ENCODE results near the gene MTMR12. TPM values are rescaled to one million over a fixed set of nuclear protein-coding genes. Genes with fewer than 3 reads are reported as not detected.

The MTMR12 gene
- total RNA-seq, 1 experiment from 2014 or later: 44.5 TPM

GRCh38 chr5:32264957-32265572, 47.7 kb downstream of the MTMR12 start:
- H3K79me2 ChIP-seq (ENCODE audit: low read depth): no peaks in the 10 kb centered on the region
- TF ChIP-seq EZH2 (IDR thresholded peaks at IDR 0.05; ENCODE audit: low read depth): no peak
- no peak for TF ChIP-seq CTCF (conservative IDR thresholded peaks at IDR 0.05)
- H3K4me2 ChIP-seq: no peak overlapping the region
- H3K27ac ChIP-seq: no peak overlapping the region
- no peak for DNase-seq
- H3K4me1 ChIP-seq (replicated peaks; ENCODE audit: insufficient read depth): no peaks in the 10 kb centered on the region
- no TSS peak for BruUV-seq (replicated peaks)
- peaks cover 5% of the 10 kb centered on the region; the same call in 1 of the 2 replicates for H3K36me3 ChIP-seq (ENCODE audit: low read depth)
- H3K9me2 ChIP-seq (ENCODE audit: insufficient read depth): no peaks in the 10 kb centered on the region
- intact Hi-C loops (cut with micrococcal nuclease; ENCODE audit: unreplicated experiment): no loop called here
- ChIA-PET CTCF (no interaction called here), POLR2A (ENCODE audit: unreplicated experiment) (no interaction called here)
- H3K4me3 ChIP-seq: no peak overlapping the region
- H2AFZ ChIP-seq: no peak overlapping the region
- no peaks in the 10 kb centered on the region for H3K27me3 ChIP-seq (ENCODE audit: insufficient read depth, low read depth)
- H4K20me1 ChIP-seq (ENCODE audit: insufficient read depth): no peaks in the 10 kb centered on the region
- H3F3A ChIP-seq (ENCODE audit: insufficient read depth, low read depth): no peaks in the 10 kb centered on the region
- H3K9me3 ChIP-seq (ENCODE audit: insufficient read depth, low read depth): no peaks in the 10 kb centered on the region

- Histone ChIP-seq H3K9me2 (ENCODE audit: insufficient read depth) (no peaks in the 10 kb centered on the region), H3K4me1 (replicated peaks; ENCODE audit: insufficient read depth) (no peaks in the 10 kb centered on the region), H3K27me3 (ENCODE audit: insufficient read depth, low read depth) (no peaks in the 10 kb centered on the region), H3K4me3 (no peak overlapping the region), H3K79me2 (ENCODE audit: low read depth) (no peaks in the 10 kb centered on the region), H3K36me3 (ENCODE audit: low read depth) (no peaks in the 10 kb centered on the region), H3F3A (ENCODE audit: insufficient read depth, low read depth) (no peaks in the 10 kb centered on the region), H3K9me3 (ENCODE audit: insufficient read depth, low read depth) (no peaks in the 10 kb centered on the region), H2AFZ (no peak overlapping the region), H4K20me1 (ENCODE audit: insufficient read depth) (no peaks in the 10 kb centered on the region), H3K4me2 (no peak overlapping the region), H3K27ac (no peak overlapping the region)
- ChIA-PET CTCF (no interaction called here), POLR2A (ENCODE audit: unreplicated experiment) (no interaction called here)
- no TSS peak for BruUV-seq (replicated peaks)
- TF ChIP-seq CTCF (conservative IDR thresholded peaks at IDR 0.05) (no peak), EZH2 (IDR thresholded peaks at IDR 0.05; ENCODE audit: low read depth) (no peak)
- intact Hi-C loops (cut with micrococcal nuclease; ENCODE audit: unreplicated experiment): no loop called here
- no peak for DNase-seq
Measured at GRCh38 chr5:32263684-32264083, 49.1 kb downstream of the MTMR12 start.

GRCh38 chr5:32261198-32261597, 51.5 kb downstream of the MTMR12 start:
- ChIA-PET POLR2A (ENCODE audit: unreplicated experiment) (no interaction called here), CTCF (no interaction called here)
- H3K27me3 ChIP-seq (ENCODE audit: insufficient read depth, low read depth): no peaks in the 10 kb centered on the region
- no peaks in the 10 kb centered on the region for H3F3A ChIP-seq (ENCODE audit: insufficient read depth, low read depth)
- no peaks in the 10 kb centered on the region for H3K9me3 ChIP-seq (ENCODE audit: insufficient read depth, low read depth)
- H3K79me2 ChIP-seq (ENCODE audit: low read depth): no peaks in the 10 kb centered on the region
- BruUV-seq (replicated peaks): no TSS peak
- H3K36me3 ChIP-seq (ENCODE audit: low read depth): peaks cover 5% of the 10 kb centered on the region; the same call in 1 of the 2 replicates
- H2AFZ ChIP-seq: no peak overlapping the region
- H3K4me1 ChIP-seq (replicated peaks; ENCODE audit: insufficient read depth): no peaks in the 10 kb centered on the region
- no peaks in the 10 kb centered on the region for H3K9me2 ChIP-seq (ENCODE audit: insufficient read depth)
- DNase-seq: no peak
- no peaks in the 10 kb centered on the region for H4K20me1 ChIP-seq (ENCODE audit: insufficient read depth)
- TF ChIP-seq CTCF (conservative IDR thresholded peaks at IDR 0.05) (no peak), EZH2 (IDR thresholded peaks at IDR 0.05; ENCODE audit: low read depth) (no peak)
- H3K4me3 ChIP-seq: no peak overlapping the region
- no peak overlapping the region for H3K4me2 ChIP-seq
- intact Hi-C loops (cut with micrococcal nuclease; ENCODE audit: unreplicated experiment): no loop called here
- no peak overlapping the region for H3K27ac ChIP-seq
